Body of pancreas (tissue), 4 donors: Measurements from ENCODE around the gene ZFC3H1.

Experiments used
- POLR2A ChIP-seq, 3 donors: fragments of 450-650 bp; IDR thresholded peaks; one replicate each; pipeline ENCODE4 v1.6.1; 2016; ENCODE audit warnings: antibody characterized with exemption in 3 of 3, mild to moderate bottlenecking in 2 of 3
- TF ChIP-seq, protein P1 (sequence below), 7 experiments: fragments of 450-650 bp in 4 of 7; fragments of 200-600 bp in 3 of 7; sonication (generic) in 3 of 7; IDR thresholded peaks; one replicate each; pipeline ENCODE4 v1.5.1; 2016 to 2019; ENCODE audit warnings: antibody characterized with exemption in 7 of 7

DNA sequence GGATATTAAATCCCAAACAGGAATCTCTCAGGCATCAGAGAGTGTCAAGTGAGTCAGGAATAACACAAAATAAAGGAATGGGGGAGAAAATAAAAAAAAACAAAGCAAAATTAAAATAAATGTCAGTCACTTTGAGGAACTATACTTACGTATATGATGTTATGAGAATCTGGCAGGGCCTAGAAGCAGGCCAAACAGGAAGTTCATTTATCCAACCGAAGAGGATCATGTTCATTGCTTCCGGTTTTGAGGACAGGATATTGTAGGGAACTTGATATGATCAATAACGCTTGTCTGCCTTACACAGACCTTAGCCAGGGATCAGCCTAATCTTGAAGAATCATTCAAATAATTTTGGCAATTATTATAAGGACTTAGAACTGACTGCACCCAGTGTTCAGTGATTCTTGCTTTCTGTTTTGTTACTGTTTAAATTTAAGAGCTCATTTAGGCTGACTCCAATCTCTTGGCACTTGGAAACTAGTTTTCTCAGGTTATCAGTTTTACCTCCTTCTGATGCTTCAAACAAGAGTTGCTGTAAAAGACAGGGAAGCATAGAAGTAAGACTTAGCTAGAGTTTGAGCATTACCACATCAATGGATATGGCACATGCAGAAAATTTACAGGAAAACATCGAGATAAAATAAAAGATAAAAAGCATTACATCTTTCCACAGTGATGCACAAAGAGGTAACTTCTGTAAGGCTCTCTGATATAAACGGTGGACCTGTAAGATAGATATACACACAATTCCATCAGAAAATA, 53.4 kb downstream of the ZFC3H1 start:
- TF ChIP-seq POLR2A (IDR thresholded peaks at IDR 0.05), result no peak
- TF ChIP-seq, protein P1, sequence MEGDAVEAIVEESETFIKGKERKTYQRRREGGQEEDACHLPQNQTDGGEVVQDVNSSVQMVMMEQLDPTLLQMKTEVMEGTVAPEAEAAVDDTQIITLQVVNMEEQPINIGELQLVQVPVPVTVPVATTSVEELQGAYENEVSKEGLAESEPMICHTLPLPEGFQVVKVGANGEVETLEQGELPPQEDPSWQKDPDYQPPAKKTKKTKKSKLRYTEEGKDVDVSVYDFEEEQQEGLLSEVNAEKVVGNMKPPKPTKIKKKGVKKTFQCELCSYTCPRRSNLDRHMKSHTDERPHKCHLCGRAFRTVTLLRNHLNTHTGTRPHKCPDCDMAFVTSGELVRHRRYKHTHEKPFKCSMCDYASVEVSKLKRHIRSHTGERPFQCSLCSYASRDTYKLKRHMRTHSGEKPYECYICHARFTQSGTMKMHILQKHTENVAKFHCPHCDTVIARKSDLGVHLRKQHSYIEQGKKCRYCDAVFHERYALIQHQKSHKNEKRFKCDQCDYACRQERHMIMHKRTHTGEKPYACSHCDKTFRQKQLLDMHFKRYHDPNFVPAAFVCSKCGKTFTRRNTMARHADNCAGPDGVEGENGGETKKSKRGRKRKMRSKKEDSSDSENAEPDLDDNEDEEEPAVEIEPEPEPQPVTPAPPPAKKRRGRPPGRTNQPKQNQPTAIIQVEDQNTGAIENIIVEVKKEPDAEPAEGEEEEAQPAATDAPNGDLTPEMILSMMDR (IDR thresholded peaks at IDR 0.05), result no peak
